ENCODE measurements around the gene MYLIP. TPM values are rescaled to one million over a fixed set of nuclear protein-coding genes. Genes with fewer than 3 reads are reported as not detected.
A peak's percentile ranks its signal among the peaks of the same experiment; 100 is the strongest.

MYLIP gene
- total RNA-seq, 4 donors from 2014 or later, result 33.5 to 61.8 (median 35.3) TPM

- H3K27ac ChIP-seq (replicated peaks in 1 of 4), result peak overlapping the region in 2 of 4 donors; percentile 42 to 94
- no peaks in the 10 kb centered on the region for H3K9me3 ChIP-seq
- WGBS, result 29% methylated on average over 1 of the region's 1 CpG
- intact Hi-C loops (cut with DNase I), result no loop called here
- peaks cover 70 to 98% (median 92%) of the 10 kb centered on the region in 4 donors for H3K4me1 ChIP-seq
- H3K36me3 ChIP-seq, result no peaks in the 10 kb centered on the region
- DNase-seq (ENCODE audit: extremely low spot score), result no peak
- no peak for TF ChIP-seq POLR2AphosphoS5 (IDR thresholded peaks at IDR 0.05)
- TF ChIP-seq CTCF (IDR thresholded peaks at IDR 0.05), result no peak
- TF ChIP-seq EP300 (IDR thresholded peaks at IDR 0.05), result no peak
- TF ChIP-seq POLR2A (IDR thresholded peaks at IDR 0.05; ENCODE audit: low read depth), result no peak
- H3K4me3 ChIP-seq, result no peak overlapping the region
- H3K27me3 ChIP-seq, result no peaks in the 10 kb centered on the region
Measured at GRCh38 chr6:16134430-16134829, 5.5 kb downstream of the MYLIP start.

- no peaks in the 10 kb centered on the region for H3K36me3 ChIP-seq
- no peaks in the 10 kb centered on the region for H3K27me3 ChIP-seq
- TF ChIP-seq POLR2A (IDR thresholded peaks at IDR 0.05; ENCODE audit: low read depth) (no peak), POLR2AphosphoS5 (IDR thresholded peaks at IDR 0.05) (no peak), EP300 (IDR thresholded peaks at IDR 0.05) (no peak), CTCF (IDR thresholded peaks at IDR 0.05) (no peak)
- peak overlapping the region; percentile 35 to 94 (median 42) for H3K27ac ChIP-seq (replicated peaks in 1 of 4)
- no peak overlapping the region for H3K4me3 ChIP-seq
- H3K4me1 ChIP-seq, result peaks cover 76 to 99% (median 92%) of the 10 kb centered on the region in 4 donors
- intact Hi-C loops (cut with DNase I), result no loop called here
- no peaks in the 10 kb centered on the region for H3K9me3 ChIP-seq
- no peak for DNase-seq (ENCODE audit: extremely low spot score)
Measured at GRCh38 chr6:16135066-16135465, 6.2 kb downstream of the MYLIP start.

- Histone ChIP-seq H3K36me3 (no peaks in the 10 kb centered on the region), H3K4me3 (no peak overlapping the region), H3K9me3 (no peaks in the 10 kb centered on the region), H3K4me1 (peaks cover 77 to 95% (median 86%) of the 10 kb centered on the region in 4 donors), H3K27ac (replicated peaks in 1 of 4) (peak overlapping the region in 3 of 4 donors; percentile 55 to 60 (median 59)), H3K27me3 (no peaks in the 10 kb centered on the region)
- intact Hi-C loops (cut with DNase I), result no loop called here
- WGBS, result 84% methylated on average over 3 of the region's 3 CpGs
- TF ChIP-seq POLR2AphosphoS5 (IDR thresholded peaks at IDR 0.05), result no peak
- TF ChIP-seq CTCF (IDR thresholded peaks at IDR 0.05), result no peak
- TF ChIP-seq POLR2A (IDR thresholded peaks at IDR 0.05; ENCODE audit: low read depth), result no peak
- no peak for DNase-seq (ENCODE audit: extremely low spot score)
Measured at GRCh38 chr6:16136091-16136490, 7.2 kb downstream of the MYLIP start.

- Histone ChIP-seq H3K27me3 (no peaks in the 10 kb centered on the region), H3K36me3 (peaks cover 3 to 7% (median 5%) of the 10 kb centered on the region in 4 donors), H3K4me1 (peaks cover 70 to 87% (median 79%) of the 10 kb centered on the region in 4 donors), H3K4me3 (peak overlapping the region in 2 of 4 donors; percentile 11 to 19), H3K9me3 (no peaks in the 10 kb centered on the region), H3K27ac (replicated peaks in 1 of 4) (peak overlapping the region; percentile 13 to 60 (median 57))
- intact Hi-C loops (cut with DNase I), result no loop called here
- no peak for TF ChIP-seq POLR2AphosphoS5 (IDR thresholded peaks at IDR 0.05)
- no peak for TF ChIP-seq CTCF (IDR thresholded peaks at IDR 0.05)
- WGBS, result 15% methylated on average over 5 of the region's 5 CpGs
- DNase-seq (ENCODE audit: extremely low spot score), result no peak
Measured at GRCh38 chr6:16136621-16137450, 8.0 kb downstream of the MYLIP start.
